Parietal lobe (tissue), 1 donor: ENCODE measurements around the gene PSMB7. TPM values are rescaled to one million over a fixed set of nuclear protein-coding genes. Genes with fewer than 3 reads are reported as not detected.

Experiments
- total RNA-seq: library from RNA; depleted of rRNA; stranded (reverse); fragments of >200 nt; gene quantifications from one replicate; pipeline ENCODE4 v1.2.3, GENCODE V29; 2014

Gene PSMB7
- total RNA-seq: 157 TPM

GRCh38 chr9:124415102-124415851 lies at the start of gene PSMB7:
Gene PSMB7, minus strand, starts transcription at chr9:124415442. Its CDS starts 17 bp downstream, at chr9:124415425.

GRCh38 chr9:124450241-124450924 lies 35.1 kb upstream of the PSMB7 start, which contains the start of gene ADGRD2:
Gene ADGRD2, plus strand, starts transcription at chr9:124450451. Its CDS starts 1,216 bp downstream, at chr9:124451667.

Other genes starting within 250 kb of the PSMB7 start
- 29.4 TPM for gene NEK6, start 157.5 kb downstream of the PSMB7 start, total RNA-seq
- not detected for gene ADGRD2, start 35.0 kb upstream of the PSMB7 start, total RNA-seq
- not detected for gene NR5A1, start 92.0 kb upstream of the PSMB7 start, total RNA-seq